Activated naive CD4-positive, alpha-beta T cell treated with anti-CD3 and anti-CD28 coated beads, Interleukin-2, amount 50 U/mL, for 72 hours (primary cell): ENCODE data around the gene IMPDH1. TPM values are rescaled to one million over a fixed set of nuclear protein-coding genes. Genes with fewer than 3 reads are reported as not detected.

Source experiments
- ATAC-seq, 2 donors: fragments of 150-1000 bp; cut with Tn5 transposase; 2 replicates each; pipeline ENCODE4 v1.10.0; 2021; ENCODE audit warnings: mild to moderate bottlenecking in 2 of 2, moderate library complexity in 2 of 2
- DNase-seq, 2 donors: peaks; one replicate each; pipeline ENCODE4 v3.0.0; 2021 to 2022; ENCODE audit warnings: low spot score in 2 of 2
- H3K27ac Mint-ChIP-seq, 2 donors: one replicate each; pipeline ENCODE4 v1.8.0; 2022; ENCODE audit warnings: mild to moderate bottlenecking in 2 of 2, mixed read lengths in 2 of 2
- H3K36me3 Mint-ChIP-seq, 2 donors: one replicate each; pipeline ENCODE4 v1.8.0; 2022; ENCODE audit warnings: mixed read lengths in 2 of 2
- H3K9me3 Mint-ChIP-seq, 2 donors: one replicate each; pipeline ENCODE4 v1.8.0; 2022; ENCODE audit warnings: mixed read lengths in 2 of 2
- total RNA-seq, 2 donors: library from RNA; stranded (reverse); gene quantifications; one replicate each; pipeline ENCODE4 v1.2.3, GENCODE V29; 2022

IMPDH1 gene
- total RNA-seq, 2 donors from 2014 or later: 29.5 to 66.9 TPM

- peak in 1 of 2 donors; percentile 47 for DNase-seq
- peak; percentile 46 to 62 for ATAC-seq
- Mint-ChIP-seq H3K9me3 (no peaks in the 10 kb centered on the region), H3K27ac (no peak overlapping the region), H3K36me3 (peaks cover 10 to 12% of the 10 kb centered on the region in 2 donors)
Observed at GRCh38 chr7:128398016-128398840, 11.6 kb downstream of the IMPDH1 start.

- ATAC-seq: no peak
- Mint-ChIP-seq H3K36me3 (peaks cover 10 to 12% of the 10 kb centered on the region in 2 donors), H3K9me3 (no peaks in the 10 kb centered on the region), H3K27ac (no peak overlapping the region)
- DNase-seq: no peak
Observed at GRCh38 chr7:128396357-128396756, 13.4 kb downstream of the IMPDH1 start.

- no peaks in the 10 kb centered on the region for H3K9me3 Mint-ChIP-seq
- peaks cover 10 to 12% of the 10 kb centered on the region in 2 donors for H3K36me3 Mint-ChIP-seq
- H3K27ac Mint-ChIP-seq: no peak overlapping the region
- no peak for DNase-seq
- no peak for ATAC-seq
Observed at GRCh38 chr7:128395748-128396147, 14.0 kb downstream of the IMPDH1 start.

GRCh38 chr7:128394904-128395496 lies 14.8 kb downstream of the IMPDH1 start:
- ATAC-seq: no peak
- Mint-ChIP-seq H3K27ac (no peak overlapping the region), H3K36me3 (peaks cover 10 to 12% of the 10 kb centered on the region in 2 donors), H3K9me3 (no peaks in the 10 kb centered on the region)
- DNase-seq: no peak

GRCh38 chr7:128393526-128394330 lies 16.1 kb downstream of the IMPDH1 start:
- Mint-ChIP-seq H3K9me3 (no peaks in the 10 kb centered on the region), H3K36me3 (peaks cover 10 to 12% of the 10 kb centered on the region in 2 donors), H3K27ac (no peak overlapping the region)
- DNase-seq (no peak), ATAC-seq (no peak)

- peaks cover 4 to 7% of the 10 kb centered on the region in 2 donors for H3K36me3 Mint-ChIP-seq
- H3K27ac Mint-ChIP-seq: no peak overlapping the region
- ATAC-seq: peak in 1 of 2 donors; percentile 11
- no peak for DNase-seq
- no peaks in the 10 kb centered on the region for H3K9me3 Mint-ChIP-seq
Observed at GRCh38 chr7:128392446-128393327, 17.1 kb downstream of the IMPDH1 start.

- no peak overlapping the region for H3K27ac Mint-ChIP-seq
- DNase-seq: no peak
- H3K36me3 Mint-ChIP-seq: peaks cover 0 to 4% of the 10 kb centered on the region in 2 donors
- no peak for ATAC-seq
- no peaks in the 10 kb centered on the region for H3K9me3 Mint-ChIP-seq
Observed at GRCh38 chr7:128391805-128392204, 18.0 kb downstream of the IMPDH1 start.

GRCh38 chr7:128390871-128391565 lies 18.8 kb downstream of the IMPDH1 start:
- no peak for DNase-seq
- Mint-ChIP-seq H3K36me3 (no peaks in the 10 kb centered on the region), H3K27ac (peak overlapping the region; percentile 0 to 34), H3K9me3 (no peaks in the 10 kb centered on the region)
- ATAC-seq: no peak

- DNase-seq: no peak
- no peak overlapping the region for H3K27ac Mint-ChIP-seq
- no peaks in the 10 kb centered on the region for H3K9me3 Mint-ChIP-seq
- no peaks in the 10 kb centered on the region for H3K36me3 Mint-ChIP-seq
- ATAC-seq: no peak
Observed at GRCh38 chr7:128389618-128390329, 20.0 kb downstream of the IMPDH1 start.

GRCh38 chr7:128389085-128389617 lies 20.6 kb downstream of the IMPDH1 start:
- Mint-ChIP-seq H3K36me3 (no peaks in the 10 kb centered on the region), H3K9me3 (no peaks in the 10 kb centered on the region), H3K27ac (no peak overlapping the region)
- no peak for ATAC-seq
- peak in 1 of 2 donors; percentile 45 for DNase-seq

- H3K36me3 Mint-ChIP-seq: no peaks in the 10 kb centered on the region
- ATAC-seq: peak in 1 of 2 donors; percentile 10
- no peak for DNase-seq
- no peaks in the 10 kb centered on the region for H3K9me3 Mint-ChIP-seq
- no peak overlapping the region for H3K27ac Mint-ChIP-seq
Observed at GRCh38 chr7:128388145-128388485, 21.7 kb downstream of the IMPDH1 start.

- H3K36me3 Mint-ChIP-seq: no peaks in the 10 kb centered on the region
- ATAC-seq (peak; percentile 81), DNase-seq (peak in 1 of 2 donors; percentile 76)
- H3K9me3 Mint-ChIP-seq: no peaks in the 10 kb centered on the region
- no peak overlapping the region for H3K27ac Mint-ChIP-seq
Observed at GRCh38 chr7:128387216-128388144, 22.3 kb downstream of the IMPDH1 start.

- Mint-ChIP-seq H3K36me3 (no peaks in the 10 kb centered on the region), H3K27ac (no peak overlapping the region), H3K9me3 (no peaks in the 10 kb centered on the region)
- DNase-seq: no peak
- ATAC-seq: no peak
Observed at GRCh38 chr7:128385988-128386925, 23.5 kb downstream of the IMPDH1 start.
